ENCODE data around the gene NQO1. TPM values are rescaled to one million over a fixed set of nuclear protein-coding genes. Genes with fewer than 3 reads are reported as not detected.
"Not testable (repeated sequence)": the region's sequence is repeated elsewhere in the genome, so short reads cannot be mapped to it uniquely, and the experiment has no call there.

NQO1 gene
- polyA plus RNA-seq, 1 of the 3 experiments (the other 2 are of a cell fraction): 152 TPM

DNA sequence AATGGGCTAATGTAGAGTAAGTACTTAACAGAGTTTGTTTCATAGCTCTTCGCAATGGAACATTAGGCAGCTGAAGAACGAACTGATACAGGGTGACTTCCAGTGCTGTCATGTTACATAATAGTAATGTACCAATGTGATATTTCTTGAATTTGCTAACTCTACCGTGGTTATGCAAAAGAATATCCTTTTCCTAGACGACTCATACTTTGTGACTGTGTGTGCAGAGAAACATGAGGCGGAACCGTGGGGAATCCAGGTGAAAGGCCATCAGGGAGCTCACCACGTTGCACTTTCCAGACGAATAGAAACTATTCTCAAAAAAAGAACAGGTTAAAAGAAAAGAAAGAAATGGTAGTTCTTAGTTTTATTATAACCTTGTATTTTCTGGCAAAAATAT, 15.2 kb upstream of the NQO1 start (continued):
- TF ChIP-seq, protein P1, sequence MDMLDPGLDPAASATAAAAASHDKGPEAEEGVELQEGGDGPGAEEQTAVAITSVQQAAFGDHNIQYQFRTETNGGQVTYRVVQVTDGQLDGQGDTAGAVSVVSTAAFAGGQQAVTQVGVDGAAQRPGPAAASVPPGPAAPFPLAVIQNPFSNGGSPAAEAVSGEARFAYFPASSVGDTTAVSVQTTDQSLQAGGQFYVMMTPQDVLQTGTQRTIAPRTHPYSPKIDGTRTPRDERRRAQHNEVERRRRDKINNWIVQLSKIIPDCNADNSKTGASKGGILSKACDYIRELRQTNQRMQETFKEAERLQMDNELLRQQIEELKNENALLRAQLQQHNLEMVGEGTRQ (IDR thresholded peaks at IDR 0.05; ENCODE audit: borderline replicate concordance, low read depth, low read length): no peak
- no peak for TF ChIP-seq NRF1 (IDR thresholded peaks at IDR 0.05; ENCODE audit: low read depth, low read length)
- TF ChIP-seq TAF1 (IDR thresholded peaks at IDR 0.05; ENCODE audit: borderline replicate concordance, low read depth, low read length): no peak
- no peak for TF ChIP-seq NFIC (IDR thresholded peaks at IDR 0.05; ENCODE audit: borderline replicate concordance)
- no peak for TF ChIP-seq EZH2phosphoT487 (IDR thresholded peaks at IDR 0.05; ENCODE audit: borderline replicate concordance, low read depth)

DNA sequence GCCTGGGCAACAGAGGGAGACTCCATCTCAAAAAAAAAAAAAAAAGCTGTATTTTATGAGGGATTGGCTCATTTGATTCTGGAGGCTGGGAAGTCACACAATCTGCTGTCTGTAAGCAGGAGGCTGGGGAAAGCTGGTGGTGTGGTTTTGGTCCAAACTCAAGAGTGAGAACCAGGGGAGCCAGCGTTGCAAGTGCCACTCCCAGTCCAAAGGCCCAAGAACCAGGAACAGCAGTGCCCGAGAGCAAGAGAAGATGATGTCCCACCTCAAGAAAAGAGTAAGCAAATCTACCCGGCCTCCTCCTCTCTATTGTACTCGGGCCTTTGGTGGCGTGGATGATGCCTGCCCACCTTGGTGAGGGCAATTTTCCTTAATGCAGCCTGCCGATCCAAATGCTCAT, 5.7 kb upstream of the NQO1 start:
- ChIA-PET CTCF (interaction anchor here (1.8 kb wide), 1 partner anchor 10 kb away, joined by 4 read pairs; no protein-coding TSS in a partner anchor), POLR2A (no interaction called here)
- H3K36me3 ChIP-seq (replicated peaks in 1 of 2; ENCODE audit: control insufficient read depth in 1 of 2, insufficient read depth in 2 of 2, low read length in 1 of 2): no peaks in the 10 kb centered on the region
- peaks cover 5% of the 10 kb centered on the region for H3F3A ChIP-seq (replicated peaks; ENCODE audit: insufficient read depth)
- H2AFZ ChIP-seq (ENCODE audit: low read depth): no peak overlapping the region
- H3K9me2 ChIP-seq: no peaks in the 10 kb centered on the region
- no peak overlapping the region for H3K4me3 ChIP-seq (ENCODE audit: low read depth in 2 of 2, low read length in 1 of 2)
- H4K20me1 ChIP-seq (ENCODE audit: insufficient read depth): no peaks in the 10 kb centered on the region
- no peak for DNase-seq
- H3K4me1 ChIP-seq (ENCODE audit: control insufficient read depth in 1 of 2, insufficient read depth in 2 of 2, low read depth in 1 of 2, low read length in 1 of 2): peaks cover 9% of the 10 kb centered on the region in 2 experiments; a peak in 2 of 4 replicates
- no peak overlapping the region for H3K27ac ChIP-seq (ENCODE audit: low read depth in 2 of 2, low read length in 1 of 2)
- H3K9ac ChIP-seq: no peak overlapping the region
- 92% methylated on average over 6 of the region's 6 CpGs for WGBS (ENCODE audit: low lambda C conversion rate)
- peaks cover 9% of the 10 kb centered on the region; the same call in 1 of the 2 replicates for H3K79me2 ChIP-seq (ENCODE audit: insufficient read depth)
- no peaks in the 10 kb centered on the region for H3K27me3 ChIP-seq (ENCODE audit: insufficient read depth)
- no peaks in the 10 kb centered on the region for H3K9me3 ChIP-seq
- H3K4me2 ChIP-seq: no peak overlapping the region
- TF ChIP-seq, protein P2, sequence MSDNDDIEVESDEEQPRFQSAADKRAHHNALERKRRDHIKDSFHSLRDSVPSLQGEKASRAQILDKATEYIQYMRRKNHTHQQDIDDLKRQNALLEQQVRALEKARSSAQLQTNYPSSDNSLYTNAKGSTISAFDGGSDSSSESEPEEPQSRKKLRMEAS (IDR thresholded peaks at IDR 0.05; ENCODE audit: low read depth): no peak
- no peak for TF ChIP-seq GATA2 (CRISPR knock-in tag; IDR thresholded peaks at IDR 0.05)
- TF ChIP-seq, protein P3, sequence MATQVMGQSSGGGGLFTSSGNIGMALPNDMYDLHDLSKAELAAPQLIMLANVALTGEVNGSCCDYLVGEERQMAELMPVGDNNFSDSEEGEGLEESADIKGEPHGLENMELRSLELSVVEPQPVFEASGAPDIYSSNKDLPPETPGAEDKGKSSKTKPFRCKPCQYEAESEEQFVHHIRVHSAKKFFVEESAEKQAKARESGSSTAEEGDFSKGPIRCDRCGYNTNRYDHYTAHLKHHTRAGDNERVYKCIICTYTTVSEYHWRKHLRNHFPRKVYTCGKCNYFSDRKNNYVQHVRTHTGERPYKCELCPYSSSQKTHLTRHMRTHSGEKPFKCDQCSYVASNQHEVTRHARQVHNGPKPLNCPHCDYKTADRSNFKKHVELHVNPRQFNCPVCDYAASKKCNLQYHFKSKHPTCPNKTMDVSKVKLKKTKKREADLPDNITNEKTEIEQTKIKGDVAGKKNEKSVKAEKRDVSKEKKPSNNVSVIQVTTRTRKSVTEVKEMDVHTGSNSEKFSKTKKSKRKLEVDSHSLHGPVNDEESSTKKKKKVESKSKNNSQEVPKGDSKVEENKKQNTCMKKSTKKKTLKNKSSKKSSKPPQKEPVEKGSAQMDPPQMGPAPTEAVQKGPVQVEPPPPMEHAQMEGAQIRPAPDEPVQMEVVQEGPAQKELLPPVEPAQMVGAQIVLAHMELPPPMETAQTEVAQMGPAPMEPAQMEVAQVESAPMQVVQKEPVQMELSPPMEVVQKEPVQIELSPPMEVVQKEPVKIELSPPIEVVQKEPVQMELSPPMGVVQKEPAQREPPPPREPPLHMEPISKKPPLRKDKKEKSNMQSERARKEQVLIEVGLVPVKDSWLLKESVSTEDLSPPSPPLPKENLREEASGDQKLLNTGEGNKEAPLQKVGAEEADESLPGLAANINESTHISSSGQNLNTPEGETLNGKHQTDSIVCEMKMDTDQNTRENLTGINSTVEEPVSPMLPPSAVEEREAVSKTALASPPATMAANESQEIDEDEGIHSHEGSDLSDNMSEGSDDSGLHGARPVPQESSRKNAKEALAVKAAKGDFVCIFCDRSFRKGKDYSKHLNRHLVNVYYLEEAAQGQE (IDR thresholded peaks at IDR 0.05; ENCODE audit: low read depth, low read length): no peak
- TF ChIP-seq RCOR1 (IDR thresholded peaks at IDR 0.05; ENCODE audit: low read length): no peak
- TF ChIP-seq MEF2A (IDR thresholded peaks at IDR 0.05; ENCODE audit: borderline replicate concordance, low read depth): no peak
- TF ChIP-seq EP300 (IDR thresholded peaks at IDR 0.05; ENCODE audit: borderline replicate concordance in 1 of 2, low read depth in 1 of 2, low read length in 1 of 2): no peak
- TF ChIP-seq RFX5 (IDR thresholded peaks at IDR 0.05; ENCODE audit: low read length): no peak
- no peak for TF ChIP-seq ELF1 (IDR thresholded peaks at IDR 0.05)
- no peak for TF ChIP-seq JUND (IDR thresholded peaks at IDR 0.05)
- TF ChIP-seq CHD2 (IDR thresholded peaks at IDR 0.05; ENCODE audit: low read length, partially characterized antibody): no peak
- no peak for TF ChIP-seq FOXM1 (IDR thresholded peaks at IDR 0.05; ENCODE audit: low read depth)

DNA sequence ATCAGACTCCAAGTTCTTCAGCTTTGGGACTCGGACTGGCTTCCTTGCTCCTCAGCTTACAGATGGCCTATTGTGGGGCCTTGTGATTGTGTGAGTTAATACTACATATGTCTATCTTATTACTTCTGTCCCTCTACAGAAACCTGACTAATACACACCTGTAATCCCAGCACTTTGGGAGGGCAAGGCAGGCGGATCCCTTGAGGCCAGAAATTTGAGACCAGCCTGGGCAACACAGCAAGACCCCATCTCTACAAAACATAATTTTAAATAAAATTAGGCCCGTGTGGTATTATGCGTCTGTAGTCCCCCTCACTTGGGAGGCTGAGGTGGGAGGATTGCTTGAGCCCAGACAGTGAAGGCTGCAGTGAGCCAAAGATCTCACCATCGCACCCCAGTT, 4.9 kb upstream of the NQO1 start:
- H4K20me1 ChIP-seq (ENCODE audit: insufficient read depth); H3K9ac ChIP-seq; H3K36me3 ChIP-seq (replicated peaks in 1 of 2; ENCODE audit: control insufficient read depth in 1 of 2, insufficient read depth in 2 of 2, low read length in 1 of 2); DNase-seq; H3K4me3 ChIP-seq (ENCODE audit: low read depth in 2 of 2, low read length in 1 of 2); H2AFZ ChIP-seq (ENCODE audit: low read depth); H3K27me3 ChIP-seq (ENCODE audit: insufficient read depth); H3K27ac ChIP-seq (ENCODE audit: low read depth in 2 of 2, low read length in 1 of 2); POLR2A ChIA-PET; H3K9me2 ChIP-seq; H3K9me3 ChIP-seq; H3K4me2 ChIP-seq: not testable (repeated sequence)
- peaks cover 11 to 14% of the 10 kb centered on the region in 2 experiments; a peak in 2 of 4 replicates for H3K4me1 ChIP-seq (ENCODE audit: control insufficient read depth in 1 of 2, insufficient read depth in 2 of 2, low read depth in 1 of 2, low read length in 1 of 2)
- CTCF ChIA-PET: interaction anchor here (0.9 to 1.8 kb wide), 2 partner anchors 11 to 23 kb away, joined by 3 to 4 read pairs; partner anchors contain the start of gene NOB1
- peaks cover 12% of the 10 kb centered on the region for H3F3A ChIP-seq (replicated peaks; ENCODE audit: insufficient read depth)
- 84% methylated on average over 5 of the region's 5 CpGs for WGBS (ENCODE audit: low lambda C conversion rate)
- peaks cover 11% of the 10 kb centered on the region; the same call in 1 of the 2 replicates for H3K79me2 ChIP-seq (ENCODE audit: insufficient read depth)

DNA sequence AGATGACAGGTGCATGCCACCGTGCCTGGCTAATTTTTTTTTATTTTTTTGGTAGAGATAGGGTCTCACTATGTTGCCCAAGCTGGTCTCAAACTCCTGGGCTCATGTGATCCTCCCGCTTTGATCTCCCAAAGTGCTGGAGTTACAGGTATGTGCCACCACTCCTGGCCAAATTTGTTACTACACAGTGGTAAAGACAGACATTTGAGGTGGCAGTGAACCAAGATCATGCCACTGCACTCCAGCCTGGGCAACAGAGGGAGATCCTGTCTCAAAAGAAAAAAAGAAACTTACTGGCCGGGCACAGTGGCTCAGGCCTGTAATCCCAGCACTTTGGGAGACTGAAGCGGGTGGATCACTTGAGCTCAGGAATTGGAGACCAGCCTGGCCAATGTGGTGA, 2.7 kb upstream of the NQO1 start:
- WGBS (ENCODE audit: low lambda C conversion rate): 98% methylated on average over 4 of the region's 4 CpGs
- H3K9ac ChIP-seq; H2AFZ ChIP-seq (ENCODE audit: low read depth); H3K36me3 ChIP-seq (replicated peaks in 1 of 2; ENCODE audit: control insufficient read depth in 1 of 2, insufficient read depth in 2 of 2, low read length in 1 of 2); H3K27ac ChIP-seq (ENCODE audit: low read depth in 2 of 2, low read length in 1 of 2); H4K20me1 ChIP-seq (ENCODE audit: insufficient read depth); POLR2A ChIA-PET; H3K27me3 ChIP-seq (ENCODE audit: insufficient read depth); H3K9me2 ChIP-seq; DNase-seq; H3K4me2 ChIP-seq; H3K9me3 ChIP-seq; H3K4me3 ChIP-seq (ENCODE audit: low read depth in 2 of 2, low read length in 1 of 2): not testable (repeated sequence)
- H3F3A ChIP-seq (replicated peaks; ENCODE audit: insufficient read depth): peaks cover 27% of the 10 kb centered on the region
- peaks cover 17 to 18% of the 10 kb centered on the region in 2 experiments; a peak in 3 of 4 replicates for H3K4me1 ChIP-seq (ENCODE audit: control insufficient read depth in 1 of 2, insufficient read depth in 2 of 2, low read depth in 1 of 2, low read length in 1 of 2)
- H3K79me2 ChIP-seq (ENCODE audit: insufficient read depth): peaks cover 34% of the 10 kb centered on the region
- CTCF ChIA-PET: interaction anchor here (0.8 to 1.7 kb wide), 2 partner anchors 26 to 332 kb away, joined by 3 to 11 read pairs; partner anchors contain the start of gene NOB1
